ENCODE data around the gene SLX4.

Gene SLX4

DNA sequence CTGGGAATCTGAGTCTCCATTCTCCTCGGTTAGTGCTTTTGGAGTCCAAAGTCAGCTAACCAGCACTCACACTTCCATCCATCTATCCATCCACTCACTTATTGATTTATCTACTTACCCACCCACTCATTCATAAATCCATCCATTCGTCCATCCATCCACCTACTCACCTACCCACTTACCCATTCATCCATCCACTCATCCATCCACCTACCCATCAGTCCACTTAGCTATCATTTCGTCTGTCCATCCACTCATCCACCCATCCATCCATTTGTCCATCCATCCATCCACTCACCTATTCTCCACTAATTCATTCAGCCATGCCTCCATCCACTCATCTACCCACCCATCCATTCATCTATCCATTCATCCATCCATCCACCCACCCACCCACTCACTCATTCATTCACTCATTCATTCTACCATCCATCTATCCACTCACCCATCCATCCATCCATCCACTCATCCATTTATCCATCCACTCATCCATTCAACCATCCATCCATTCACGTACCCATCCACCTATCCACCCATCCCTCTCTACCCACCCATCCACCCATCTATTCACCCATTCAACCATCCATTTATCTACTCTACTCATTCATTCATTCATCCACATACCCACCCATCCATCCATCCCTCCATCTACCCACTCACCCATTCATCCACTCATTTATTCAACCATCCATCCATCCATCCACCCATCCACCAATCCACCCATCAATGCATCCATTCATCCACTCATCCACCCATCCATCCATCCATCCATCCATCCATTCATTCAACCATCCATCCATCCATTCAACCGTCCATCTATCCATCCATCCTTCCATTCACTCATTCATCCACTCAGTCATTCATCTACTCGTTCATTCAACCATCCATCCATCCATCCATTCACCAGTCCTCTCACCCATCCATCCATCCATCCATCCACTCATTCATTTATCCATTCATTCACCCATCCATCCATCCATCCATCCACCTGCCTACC is 60.3 kb downstream of the SLX4 start:
- no peak for DNase-seq (ENCODE audit: low read depth, low spot score)

DNA sequence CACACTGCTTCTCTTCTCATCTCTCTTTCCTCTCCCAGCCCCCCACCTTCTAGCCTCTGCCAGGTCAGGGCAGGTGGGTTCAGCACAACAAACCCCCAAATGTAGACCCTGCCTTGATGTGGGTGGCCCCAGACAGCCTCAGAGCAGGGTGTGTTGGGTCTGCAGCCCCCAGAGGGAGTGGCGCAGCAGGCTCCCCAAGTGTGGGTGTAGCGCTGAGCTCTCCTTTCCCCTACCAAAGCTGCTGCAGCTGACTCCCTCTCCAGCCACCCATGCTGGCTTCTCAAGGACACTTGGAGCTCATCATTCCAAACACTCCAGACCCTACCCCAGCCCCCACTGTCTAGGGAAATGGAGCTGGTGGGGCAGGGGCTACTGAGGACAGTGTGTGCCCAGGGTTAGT is 61.5 kb downstream of the SLX4 start:
- DNase-seq (ENCODE audit: low read depth, low spot score), result no peak

GRCh38 chr16:3548859-3549258 is 62.5 kb downstream of the SLX4 start:
- no peak for DNase-seq (ENCODE audit: low read depth, low spot score)

DNA sequence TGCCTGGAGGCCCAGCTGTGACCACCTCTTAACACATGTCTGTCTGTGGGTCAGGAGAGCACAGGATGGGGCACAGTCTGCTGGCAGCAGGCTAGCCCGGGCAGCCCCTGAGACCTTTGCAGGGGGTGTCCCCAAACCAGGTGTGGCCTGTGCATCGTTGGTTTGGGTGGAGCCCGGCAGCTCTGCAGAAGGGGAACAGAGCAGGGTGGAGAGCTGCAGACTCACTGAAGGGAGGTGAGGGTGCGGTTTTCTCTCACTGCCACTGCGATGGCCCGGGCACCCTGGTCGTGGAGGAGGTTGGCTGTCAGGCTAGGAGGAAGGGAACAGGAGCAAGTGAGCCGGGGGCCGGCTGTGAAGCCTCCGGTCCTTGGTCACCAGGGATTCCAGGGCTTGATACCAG is 63.0 kb downstream of the SLX4 start:
- no peak for DNase-seq (ENCODE audit: low read depth, low spot score)

GRCh38 chr16:3546986-3547682 is 64.3 kb downstream of the SLX4 start:
- no peak for DNase-seq (ENCODE audit: low read depth, low spot score)

- DNase-seq (ENCODE audit: low read depth, low spot score), result no peak
Observed at GRCh38 chr16:3542601-3543373, 68.6 kb downstream of the SLX4 start.

DNA sequence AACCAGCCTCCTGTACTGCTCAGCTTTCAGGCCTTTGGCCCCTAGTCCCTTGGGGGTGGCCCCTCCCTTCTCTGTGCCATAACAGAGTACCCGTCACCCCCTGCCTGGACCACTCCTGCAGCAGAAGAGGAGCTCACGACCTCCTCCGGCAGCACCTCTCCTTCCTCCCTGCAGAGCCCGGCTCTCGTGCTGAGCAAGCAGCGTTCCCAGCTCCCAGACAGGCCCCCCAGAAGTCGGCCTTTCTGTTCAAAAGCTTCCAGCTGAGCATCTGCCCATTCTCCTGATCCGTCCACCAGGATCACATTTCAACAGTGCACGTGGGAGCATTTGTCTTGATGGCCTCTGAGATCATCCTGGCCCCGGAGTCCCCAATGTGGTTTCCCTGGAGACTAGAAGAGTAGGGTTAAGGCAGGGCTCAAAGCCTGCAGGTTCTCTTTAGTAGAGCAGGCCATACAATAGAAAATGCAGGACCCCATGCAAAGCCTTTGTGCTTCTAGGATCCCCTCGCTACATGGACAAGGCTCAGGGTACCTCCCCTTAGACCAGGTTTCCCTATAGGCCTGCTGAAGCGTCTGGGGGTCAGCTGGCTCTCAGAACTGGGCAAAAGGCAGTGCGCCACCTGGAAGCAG is 69.8 kb downstream of the SLX4 start:
- DNase-seq (ENCODE audit: low read depth, low spot score), result no peak

- no peak for DNase-seq (ENCODE audit: low read depth, low spot score)
Observed at GRCh38 chr16:3538222-3538621, 73.2 kb downstream of the SLX4 start.

DNA sequence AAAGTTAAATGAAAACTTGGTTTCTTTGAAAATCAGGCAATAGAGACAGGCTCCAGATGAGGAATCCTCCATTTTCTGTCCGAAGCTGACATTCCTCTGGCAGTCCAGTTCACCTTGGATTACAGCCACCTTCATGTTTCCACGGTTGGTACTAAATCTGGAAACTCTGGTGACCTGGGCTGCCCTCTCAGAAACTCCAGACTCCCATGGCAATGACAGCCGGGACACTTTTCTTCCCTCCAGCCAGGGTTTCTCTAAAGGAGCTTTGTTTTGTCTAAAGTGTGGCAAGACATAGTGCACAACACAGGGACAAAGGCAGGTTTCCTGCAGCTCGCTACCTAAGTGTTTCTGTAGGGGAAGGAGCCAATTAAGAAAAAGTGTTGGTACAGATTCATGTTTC is 74.6 kb downstream of the SLX4 start:
- DNase-seq (ENCODE audit: low read depth, low spot score), result no peak

DNA sequence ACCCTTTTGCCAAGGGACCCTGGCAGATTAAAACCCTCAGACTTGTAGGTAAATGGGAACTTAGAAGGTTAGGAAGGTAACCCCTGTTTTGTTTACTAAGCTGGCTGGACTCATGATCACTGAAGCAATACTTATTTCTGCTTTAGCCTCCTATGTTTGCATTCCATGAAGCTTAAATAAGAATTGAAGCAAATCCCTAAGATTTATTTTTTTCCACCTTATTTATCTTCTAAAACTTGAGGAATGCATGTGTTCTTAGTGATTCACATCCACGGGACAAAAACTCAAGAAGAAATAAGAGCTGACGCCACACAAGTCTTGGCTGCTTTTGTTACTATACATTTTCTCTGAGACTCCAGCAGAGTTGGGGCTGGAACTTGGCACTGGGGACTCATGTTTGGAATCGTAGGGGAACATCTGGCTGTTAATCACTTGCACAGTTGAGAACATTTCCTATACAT is 75.1 kb downstream of the SLX4 start:
- DNase-seq (ENCODE audit: low read depth, low spot score), result no peak

DNA sequence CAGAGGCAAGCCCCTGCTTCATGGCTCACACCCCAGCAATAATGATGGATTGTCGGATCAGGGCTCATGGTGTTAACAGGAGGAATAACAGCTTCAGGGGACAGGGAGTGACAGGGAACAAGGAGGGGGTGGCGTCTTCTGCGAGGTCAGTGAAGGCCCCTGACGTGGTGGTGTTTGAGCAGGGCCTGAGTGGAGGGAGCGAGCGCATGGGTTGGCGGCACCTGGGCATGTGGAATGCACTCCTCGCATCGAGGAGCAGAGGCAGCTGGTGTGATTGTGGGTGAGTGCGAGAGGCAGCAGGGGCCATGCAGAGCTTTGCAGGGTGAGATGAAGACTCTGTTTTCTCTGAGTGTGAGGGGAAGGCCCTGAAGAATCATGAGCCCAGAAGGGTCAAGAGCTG is 77.3 kb downstream of the SLX4 start:
- DNase-seq (ENCODE audit: low read depth, low spot score), result no peak

DNA sequence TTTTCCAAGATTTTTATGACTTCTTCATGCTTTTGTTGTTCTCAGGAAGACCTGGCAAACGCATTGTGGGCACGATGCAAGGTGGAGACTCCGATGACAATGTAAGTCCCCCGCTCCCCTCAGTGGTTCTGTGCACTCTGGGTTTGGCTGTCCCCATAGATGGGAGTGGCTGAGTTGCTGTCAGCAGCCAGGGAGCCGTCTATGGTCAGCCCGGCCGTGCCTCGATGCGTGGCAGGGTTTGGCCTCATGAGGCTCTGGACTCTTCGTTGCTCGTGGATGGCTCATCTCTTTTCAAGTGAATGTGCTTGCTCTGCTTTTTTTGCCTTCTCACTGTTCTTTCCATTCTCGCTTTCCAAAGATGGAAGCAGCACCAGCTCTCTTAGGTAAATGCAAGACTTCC is 78.7 kb downstream of the SLX4 start:
- DNase-seq (ENCODE audit: low read depth, low spot score), result no peak
